Endothelial cell (in vitro differentiated cells): ENCODE data around the gene UBE2L6. TPM values are rescaled to one million over a fixed set of nuclear protein-coding genes. Genes with fewer than 3 reads are reported as not detected.

Experiments
- DNase-seq: peaks from one replicate; pipeline ENCODE4 v3.0.0; 2021; ENCODE audit warnings: low spot score
- H3K27ac Mint-ChIP-seq: one replicate; pipeline ENCODE4 v1.8.0; 2021; ENCODE audit warnings: mixed read lengths, inconsistent platforms; ENCODE audit not compliant: unreplicated experiment
- H3K27me3 Mint-ChIP-seq: one replicate; pipeline ENCODE4 v1.8.0; 2021; ENCODE audit warnings: mild to moderate bottlenecking, moderate library complexity, mixed read lengths, inconsistent platforms; ENCODE audit not compliant: unreplicated experiment
- H3K36me3 Mint-ChIP-seq: one replicate; pipeline ENCODE4 v1.8.0; 2021; ENCODE audit warnings: mild to moderate bottlenecking, low read depth, mixed read lengths, inconsistent platforms; ENCODE audit not compliant: unreplicated experiment
- H3K4me1 Mint-ChIP-seq: one replicate; pipeline ENCODE4 v1.8.0; 2021; ENCODE audit warnings: mild to moderate bottlenecking, mixed read lengths, inconsistent platforms; ENCODE audit not compliant: unreplicated experiment
- H3K4me3 Mint-ChIP-seq: one replicate; pipeline ENCODE4 v1.8.0; 2021; ENCODE audit warnings: mild to moderate bottlenecking, mixed read lengths, inconsistent platforms; ENCODE audit not compliant: unreplicated experiment
- H3K9me3 Mint-ChIP-seq: one replicate; pipeline ENCODE4 v1.8.0; 2021; ENCODE audit warnings: mixed read lengths, inconsistent platforms; ENCODE audit not compliant: unreplicated experiment
- total RNA-seq: library from RNA; stranded (reverse); fragmentation: NEBNext Ultra II Directional; extraction: Animal tissue kit (Norgen Biotek cat#: 25700); gene quantifications from one replicate; pipeline ENCODE4 v1.2.1, GENCODE V29; 2021; ENCODE audit not compliant: unreplicated experiment
- TF ChIP-seq, protein P1 (sequence below): fragments of 200-600 bp; sonication (generic); IDR thresholded peaks from one replicate; pipeline ENCODE4 v1.5.0; 2021; ENCODE audit warnings: antibody characterized with exemption; ENCODE audit not compliant: unreplicated experiment

The UBE2L6 gene
- total RNA-seq, 1 donor from 2014 or later: 56.2 TPM

DNA sequence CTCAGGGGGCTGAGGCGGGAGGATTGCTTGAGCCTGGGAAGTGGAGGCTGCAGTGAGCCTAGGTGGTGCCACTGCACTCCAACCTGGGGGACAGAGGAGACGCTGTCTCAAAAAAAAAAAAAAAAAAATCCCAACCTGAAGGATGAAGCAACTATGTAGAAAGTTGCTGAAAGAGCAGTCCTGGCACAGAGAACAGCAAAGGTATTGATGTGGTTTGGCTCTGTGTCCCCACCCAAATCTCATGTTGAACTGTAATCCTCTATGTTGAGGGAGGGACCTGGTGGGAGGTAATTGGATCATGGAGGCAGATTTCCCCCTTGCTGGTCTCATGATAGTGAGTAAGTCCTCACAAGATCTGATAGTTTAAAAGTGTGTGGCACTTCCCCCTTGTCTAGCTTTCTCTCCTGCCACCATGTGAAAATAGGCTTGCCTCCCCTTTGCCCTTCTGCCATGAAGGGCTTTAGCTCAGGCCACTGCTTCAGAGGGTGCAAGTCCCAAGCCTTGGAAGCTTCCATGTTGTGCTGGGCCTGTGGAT lies 19.3 kb upstream of the UBE2L6 start:
- DNase-seq: no peak
- Mint-ChIP-seq H3K9me3 (no peaks in the 10 kb centered on the region), H3K27me3 (peaks cover 3% of the 10 kb centered on the region), H3K4me1 (no peaks in the 10 kb centered on the region), H3K36me3 (peaks cover 3% of the 10 kb centered on the region), H3K27ac (no peak overlapping the region), H3K4me3 (no peak overlapping the region)
- TF ChIP-seq, protein P1, sequence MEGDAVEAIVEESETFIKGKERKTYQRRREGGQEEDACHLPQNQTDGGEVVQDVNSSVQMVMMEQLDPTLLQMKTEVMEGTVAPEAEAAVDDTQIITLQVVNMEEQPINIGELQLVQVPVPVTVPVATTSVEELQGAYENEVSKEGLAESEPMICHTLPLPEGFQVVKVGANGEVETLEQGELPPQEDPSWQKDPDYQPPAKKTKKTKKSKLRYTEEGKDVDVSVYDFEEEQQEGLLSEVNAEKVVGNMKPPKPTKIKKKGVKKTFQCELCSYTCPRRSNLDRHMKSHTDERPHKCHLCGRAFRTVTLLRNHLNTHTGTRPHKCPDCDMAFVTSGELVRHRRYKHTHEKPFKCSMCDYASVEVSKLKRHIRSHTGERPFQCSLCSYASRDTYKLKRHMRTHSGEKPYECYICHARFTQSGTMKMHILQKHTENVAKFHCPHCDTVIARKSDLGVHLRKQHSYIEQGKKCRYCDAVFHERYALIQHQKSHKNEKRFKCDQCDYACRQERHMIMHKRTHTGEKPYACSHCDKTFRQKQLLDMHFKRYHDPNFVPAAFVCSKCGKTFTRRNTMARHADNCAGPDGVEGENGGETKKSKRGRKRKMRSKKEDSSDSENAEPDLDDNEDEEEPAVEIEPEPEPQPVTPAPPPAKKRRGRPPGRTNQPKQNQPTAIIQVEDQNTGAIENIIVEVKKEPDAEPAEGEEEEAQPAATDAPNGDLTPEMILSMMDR: no peak

DNA sequence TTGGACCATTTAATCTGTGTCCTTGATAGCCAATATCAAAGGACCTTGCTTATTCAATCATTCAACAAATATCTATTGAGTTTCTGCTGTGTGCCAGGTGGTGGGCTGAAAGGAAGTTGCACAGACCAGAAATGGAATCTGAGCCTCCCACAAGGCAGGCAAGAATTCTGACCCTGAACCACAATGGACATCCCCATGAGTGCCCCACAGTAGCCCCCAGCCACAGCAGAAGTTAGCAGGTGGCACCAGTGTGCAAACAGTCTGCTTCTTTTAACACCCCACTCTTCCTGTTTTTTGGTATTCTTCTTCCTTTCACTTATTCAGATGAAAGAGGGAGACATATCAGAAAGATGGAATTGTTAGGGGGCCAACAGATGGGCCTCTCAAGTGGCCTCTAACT lies 17.8 kb upstream of the UBE2L6 start:
- no peaks in the 10 kb centered on the region for H3K4me1 Mint-ChIP-seq
- TF ChIP-seq, protein P1: no peak
- no peaks in the 10 kb centered on the region for H3K9me3 Mint-ChIP-seq
- no peak for DNase-seq
- H3K27me3 Mint-ChIP-seq: peaks cover 3% of the 10 kb centered on the region
- H3K27ac Mint-ChIP-seq: no peak overlapping the region
- H3K4me3 Mint-ChIP-seq: no peak overlapping the region
- H3K36me3 Mint-ChIP-seq: peaks cover 3% of the 10 kb centered on the region

DNA sequence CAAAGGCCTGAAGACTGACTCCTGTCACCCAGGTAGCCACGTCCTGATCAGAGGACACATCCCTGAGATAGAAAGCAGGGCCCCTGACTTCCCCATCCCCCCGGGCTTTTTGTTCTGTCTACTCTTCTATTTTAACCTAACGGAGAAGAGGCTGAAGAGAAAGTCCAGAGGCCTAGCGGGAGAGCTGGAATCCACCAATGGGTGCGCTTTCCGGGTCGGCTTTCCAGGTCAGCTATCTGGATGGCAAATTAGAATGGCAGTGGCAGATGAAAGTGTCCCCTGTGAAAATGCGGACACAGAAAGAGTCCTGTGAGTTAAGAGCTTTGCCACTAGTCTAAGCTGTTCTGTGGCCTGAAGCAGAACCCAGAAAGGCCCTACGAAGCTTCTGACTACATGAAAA lies 16.9 kb upstream of the UBE2L6 start:
- Mint-ChIP-seq H3K27ac (no peak overlapping the region), H3K27me3 (peaks cover 3% of the 10 kb centered on the region)

DNA sequence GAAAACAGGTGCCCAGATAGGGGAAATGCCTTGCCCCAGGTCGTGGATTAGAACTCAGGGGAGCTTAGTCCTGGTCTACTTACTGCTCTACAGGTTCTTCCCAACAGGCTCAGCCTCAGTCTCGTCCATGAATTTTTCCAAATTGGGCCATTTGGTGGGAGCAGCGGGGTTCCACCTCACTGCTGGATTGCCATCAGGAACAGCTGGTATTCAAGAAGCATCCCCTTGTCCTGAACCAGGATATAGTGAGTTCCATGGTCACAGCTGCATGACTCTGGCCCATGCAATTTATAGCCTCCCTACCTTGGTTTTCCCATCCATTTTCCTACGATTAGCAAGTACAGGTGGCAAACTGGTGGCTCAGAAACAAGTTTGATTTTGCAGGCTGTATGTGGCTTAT lies 6.6 kb upstream of the UBE2L6 start:
- Mint-ChIP-seq H3K4me1 (peaks cover 16% of the 10 kb centered on the region), H3K27me3 (no peaks in the 10 kb centered on the region), H3K4me3 (no peak overlapping the region), H3K27ac (no peak overlapping the region), H3K36me3 (no peaks in the 10 kb centered on the region), H3K9me3 (no peaks in the 10 kb centered on the region)
- TF ChIP-seq, protein P1: no peak
- no peak for DNase-seq

More for the DNA sequence above, 16.9 kb upstream of the UBE2L6 start:
- TF ChIP-seq, protein P1: no peak
- Mint-ChIP-seq H3K4me1 (no peaks in the 10 kb centered on the region), H3K4me3 (no peak overlapping the region), H3K9me3 (no peaks in the 10 kb centered on the region), H3K36me3 (peaks cover 3% of the 10 kb centered on the region)
- no peak for DNase-seq

DNA sequence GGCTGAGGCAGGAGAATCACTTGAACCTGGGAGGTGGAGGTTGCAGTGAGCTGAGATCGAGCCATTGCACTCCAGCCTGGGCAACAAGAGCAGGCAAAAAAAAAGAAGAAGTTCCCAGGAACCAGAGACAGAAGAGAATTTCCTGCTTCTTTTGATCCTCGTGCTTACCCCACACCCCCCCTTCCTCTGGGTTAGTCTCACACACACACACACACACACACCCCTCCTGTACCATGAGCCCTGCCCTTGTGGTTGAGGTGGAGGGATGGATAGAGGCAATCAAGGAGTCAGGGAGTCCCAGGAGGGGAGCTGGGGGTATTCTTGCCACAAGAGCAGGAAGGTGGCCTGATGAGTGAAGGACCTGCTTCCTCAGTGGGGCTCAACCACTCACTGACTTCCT lies 4.1 kb upstream of the UBE2L6 start:
- Mint-ChIP-seq H3K36me3 (no peaks in the 10 kb centered on the region), H3K27ac (no peak overlapping the region), H3K4me1 (peaks cover 28% of the 10 kb centered on the region), H3K4me3 (peak overlapping the region; percentile 21), H3K9me3 (no peaks in the 10 kb centered on the region), H3K27me3 (peaks cover 6% of the 10 kb centered on the region)
- TF ChIP-seq, protein P1: no peak
- DNase-seq: no peak
